H9 (cell line): ENCODE results near the gene ZBTB9. TPM values are rescaled to one million over a fixed set of nuclear protein-coding genes. Genes with fewer than 3 reads are reported as not detected.
A peak's percentile ranks its signal among the peaks of the same experiment; 100 is the strongest.

ENCODE experiments used
- DNase-seq: peaks from one replicate; pipeline ENCODE4 v3.0.0-alpha.2; 2017
- H2AFZ ChIP-seq: one replicate; pipeline ENCODE4 v1.6.1; 2013; ENCODE audit warnings: mild to moderate bottlenecking, low read length, control low read depth, moderate library complexity
- H2AK5ac ChIP-seq: 2 replicates; pipeline ENCODE4 v1.6.1; 2013; ENCODE audit warnings: low read length, control low read depth, mixed read lengths; ENCODE audit not compliant: insufficient read length
- H2BK120ac ChIP-seq: one replicate; pipeline ENCODE4 v1.6.1; 2013; ENCODE audit warnings: low read depth, mild to moderate bottlenecking, low read length, control low read depth, inconsistent platforms; ENCODE audit not compliant: poor library complexity, severe bottlenecking
- H2BK12ac ChIP-seq: 2 replicates; pipeline ENCODE4 v1.6.1; 2013; ENCODE audit warnings: low read length, control low read depth, mixed read lengths, low read depth; ENCODE audit not compliant: insufficient read length
- H2BK15ac ChIP-seq: 2 replicates; pipeline ENCODE4 v1.6.1; 2013; ENCODE audit warnings: low read depth, low read length, control low read depth
- H2BK20ac ChIP-seq: one replicate; pipeline ENCODE4 v1.6.1; 2013; ENCODE audit warnings: low read depth, mild to moderate bottlenecking, low read length, control low read depth, inconsistent platforms; ENCODE audit not compliant: poor library complexity, severe bottlenecking
- H2BK5ac ChIP-seq: 2 replicates; pipeline ENCODE4 v1.6.1; 2013; ENCODE audit warnings: low read length, control low read depth, mixed read lengths; ENCODE audit not compliant: insufficient read length
- H3K14ac ChIP-seq: 2 replicates; pipeline ENCODE4 v1.6.1; 2013; ENCODE audit warnings: low read length, control low read depth; ENCODE audit not compliant: insufficient read depth
- H3K18ac ChIP-seq: 2 replicates; pipeline ENCODE4 v1.6.1; 2013; ENCODE audit warnings: low read depth, mild to moderate bottlenecking, mixed read lengths, low read length, control low read depth; ENCODE audit not compliant: insufficient read length
- H3K23ac ChIP-seq: 2 replicates; pipeline ENCODE4 v1.6.1; 2013; ENCODE audit warnings: low read length, control low read depth, mixed read lengths, low read depth; ENCODE audit not compliant: insufficient read length
- H3K23me2 ChIP-seq: 2 replicates; pipeline ENCODE4 v1.6.1; 2013; ENCODE audit warnings: low read depth, mild to moderate bottlenecking, mixed read lengths, low read length, control low read depth; ENCODE audit not compliant: insufficient read length, poor library complexity, severe bottlenecking
- H3K27ac ChIP-seq: 2 replicates; pipeline ENCODE4 v1.5.1; 2013; ENCODE audit warnings: low read length, control low read depth, mixed read lengths, low read depth; ENCODE audit not compliant: insufficient read length
- H3K27me3 ChIP-seq: 2 replicates; pipeline ENCODE4 v1.6.1; 2013; ENCODE audit warnings: low read length, control low read depth, inconsistent platforms; ENCODE audit not compliant: insufficient read depth
- H3K4ac ChIP-seq: 2 replicates; pipeline ENCODE4 v1.6.1; 2013; ENCODE audit warnings: low read depth, mild to moderate bottlenecking, control low read depth, inconsistent platforms, low read length, moderate library complexity
- H3K4me1 ChIP-seq: 2 replicates; pipeline ENCODE4 v1.6.1; 2013; ENCODE audit warnings: low read length, control low read depth, inconsistent platforms; ENCODE audit not compliant: insufficient read depth
- H3K4me2 ChIP-seq: 2 replicates; pipeline ENCODE4 v1.6.1; 2013; ENCODE audit warnings: low read length, control low read depth, mixed read lengths; ENCODE audit not compliant: insufficient read length, insufficient read depth
- H3K56ac ChIP-seq: 2 replicates; pipeline ENCODE4 v1.6.1; 2013; ENCODE audit warnings: low read depth, mild to moderate bottlenecking, mixed read lengths, low read length, control low read depth; ENCODE audit not compliant: insufficient read length
- H3K79me1 ChIP-seq: 2 replicates; pipeline ENCODE4 v1.6.1; 2013; ENCODE audit warnings: low read depth, mild to moderate bottlenecking, moderate library complexity, low read length, control low read depth, inconsistent platforms; ENCODE audit not compliant: insufficient read depth, poor library complexity, severe bottlenecking
- H3K79me2 ChIP-seq: 2 replicates; pipeline ENCODE4 v1.6.1; 2013; ENCODE audit warnings: low read length, control low read depth, inconsistent platforms; ENCODE audit not compliant: insufficient read depth
- H3K9ac ChIP-seq: 2 replicates; pipeline ENCODE4 v1.6.1; 2013; ENCODE audit warnings: low read length, control low read depth, mixed read lengths; ENCODE audit not compliant: insufficient read length; ENCODE audit errors: extremely low read depth
- H3K9me3 ChIP-seq: one replicate; pipeline ENCODE4 v1.6.1; 2013; ENCODE audit warnings: low read depth, low read length, inconsistent platforms; ENCODE audit not compliant: control insufficient read depth
- H3T11ph ChIP-seq: one replicate; pipeline ENCODE4 v1.6.1; 2013; ENCODE audit warnings: mild to moderate bottlenecking, low read length, control low read depth, inconsistent platforms
- H4K20me1 ChIP-seq: one replicate; pipeline ENCODE4 v1.6.1; 2013; ENCODE audit not compliant: control insufficient read depth, insufficient read length, insufficient read depth
- H4K5ac ChIP-seq: 2 replicates; pipeline ENCODE4 v1.6.1; 2013; ENCODE audit warnings: low read depth, mild to moderate bottlenecking, mixed read lengths, low read length, control low read depth; ENCODE audit not compliant: insufficient read length
- H4K8ac ChIP-seq: replicated peaks from 2 replicates; pipeline ENCODE4 v1.6.1; 2013; ENCODE audit warnings: low read length, control low read depth, mixed read lengths, low read depth; ENCODE audit not compliant: insufficient read length
- H4K91ac ChIP-seq: 2 replicates; pipeline ENCODE4 v1.6.1; 2013; ENCODE audit warnings: low read depth, mild to moderate bottlenecking, moderate library complexity, mixed read lengths, low read length, control low read depth; ENCODE audit not compliant: insufficient read length
- H3K27ac Mint-ChIP-seq, 3 experiments: 2 replicates in 2 of 3; 3 replicates in 1 of 3; pipeline ENCODE4 v1.8.0; 2020 to 2021; ENCODE audit warnings: mixed read lengths in 3 of 3, mild to moderate bottlenecking in 1 of 3, moderate library complexity in 1 of 3
- H3K27me3 Mint-ChIP-seq: 2 replicates; pipeline ENCODE4 v1.8.0; 2021; ENCODE audit warnings: low read depth, mild to moderate bottlenecking, moderate library complexity, mixed read lengths
- H3K36me3 Mint-ChIP-seq, 3 experiments: 2 replicates in 2 of 3; 3 replicates in 1 of 3; pipeline ENCODE4 v1.8.0; 2020 to 2021; ENCODE audit warnings: low read depth in 3 of 3, mixed read lengths in 3 of 3; ENCODE audit not compliant: insufficient read depth in 1 of 3
- H3K4me1 Mint-ChIP-seq, 2 experiments: 2 replicates each; pipeline ENCODE4 v1.8.0; 2020; ENCODE audit warnings: mixed read lengths in 2 of 2
- H3K4me3 Mint-ChIP-seq, 2 experiments: 2 replicates in 1 of 2; 3 replicates in 1 of 2; pipeline ENCODE4 v1.8.0; 2020 to 2021; ENCODE audit warnings: mild to moderate bottlenecking in 2 of 2, mixed read lengths in 2 of 2, moderate library complexity in 1 of 2
- H3K9me3 Mint-ChIP-seq, 2 experiments: 2 replicates in 1 of 2; 3 replicates in 1 of 2; pipeline ENCODE4 v1.8.0; 2020; ENCODE audit warnings: mild to moderate bottlenecking in 2 of 2, mixed read lengths in 2 of 2, moderate library complexity in 1 of 2
- WGBS: extraction: QIAGEN DNeasy Blood & Tissue Kit; methylation state at CpG from one replicate; pipeline ENCODE4 v1.1.7; 2013; ENCODE audit warnings: missing lambda C conversion rate, low lambda C conversion rate, mixed read lengths; ENCODE audit not compliant: insufficient read length; ENCODE audit errors: extremely low coverage; 5-methylcytosine and 5-hydroxymethylcytosine counted together
- total RNA-seq: library from RNA; stranded (reverse); gene quantifications from 2 replicates; pipeline ENCODE4 v1.2.1, GENCODE V29; 2021
- TF ChIP-seq, protein P1 (sequence below): fragments of 200-600 bp; sonication (generic); conservative IDR thresholded peaks from 3 replicates; pipeline ENCODE4 v1.8.0; 2021; ENCODE audit warnings: antibody characterized with exemption, mild to moderate bottlenecking

Gene ZBTB9
- total RNA-seq, 1 experiment from 2014 or later = 53.1 TPM

DNA sequence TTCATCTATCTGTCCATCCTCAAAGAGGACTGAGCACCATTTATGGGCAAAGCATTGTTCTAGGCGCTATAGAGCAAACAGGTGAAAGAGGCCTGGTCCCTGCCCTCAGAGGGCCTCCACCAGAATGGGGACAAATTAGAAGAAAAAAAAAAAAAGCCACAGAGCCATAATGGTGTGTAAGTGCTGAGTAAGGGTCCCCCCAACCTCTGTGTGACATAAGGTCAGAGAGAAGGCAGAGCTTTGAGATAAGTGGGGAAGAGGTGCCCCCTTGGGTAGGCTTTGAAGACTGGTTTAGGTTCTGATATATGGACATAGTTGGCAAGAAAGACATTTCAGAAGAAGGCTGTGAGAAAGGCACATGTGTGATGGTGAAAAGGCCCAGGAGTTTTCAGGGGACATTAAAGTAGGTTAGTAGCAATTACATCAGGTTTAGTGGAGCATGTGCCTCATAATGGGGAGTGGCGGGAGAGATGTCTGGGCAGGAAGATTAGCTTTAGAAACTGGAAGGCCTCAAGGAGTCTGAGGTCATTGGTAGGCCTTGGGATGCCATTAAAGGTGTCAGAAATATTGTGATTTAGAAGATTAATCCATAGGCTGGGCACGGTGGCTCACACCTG lies 15.3 kb upstream of the ZBTB9 start:
- Histone ChIP-seq H4K20me1 (no peaks in the 10 kb centered on the region), H3K4ac (no peak overlapping the region), H3K79me1 (peaks cover 5% of the 10 kb centered on the region), H3K79me2 (no peaks in the 10 kb centered on the region), H3K9me3 (no peaks in the 10 kb centered on the region), H3K4me1 (no peaks in the 10 kb centered on the region), H3K23ac (no peak overlapping the region), H2AFZ (no peak overlapping the region), H3K18ac (no peak overlapping the region), H3K56ac (no peak overlapping the region), H4K5ac (no peak overlapping the region), H3T11ph (no peak overlapping the region), H3K9ac (no peak overlapping the region), H2BK12ac (no peak overlapping the region), H2BK15ac (no peak overlapping the region), H2BK5ac (no peak overlapping the region), H4K8ac (no peak overlapping the region), H3K23me2 (no peaks in the 10 kb centered on the region), H3K27me3 (no peaks in the 10 kb centered on the region), H2BK20ac (no peak overlapping the region), H4K91ac (no peak overlapping the region), H3K4me2 (no peak overlapping the region), H3K27ac (no peak overlapping the region), H2BK120ac (no peak overlapping the region), H2AK5ac (no peak overlapping the region), H3K14ac (no peak overlapping the region)
- Mint-ChIP-seq H3K9me3 (no peaks in the 10 kb centered on the region), H3K4me1 (peaks cover 9 to 11% of the 10 kb centered on the region in 2 experiments), H3K27ac (peak overlapping the region in 2 of 3 experiments; percentile 19 to 81; a peak in 2 of 7 replicates), H3K27me3 (no peaks in the 10 kb centered on the region), H3K36me3 (peaks cover 71 to 94% (median 88%) of the 10 kb centered on the region in 3 experiments), H3K4me3 (no peak overlapping the region)
- no CpG with 5 or more reads among the region's 3 CpGs for WGBS
- TF ChIP-seq, protein P1, sequence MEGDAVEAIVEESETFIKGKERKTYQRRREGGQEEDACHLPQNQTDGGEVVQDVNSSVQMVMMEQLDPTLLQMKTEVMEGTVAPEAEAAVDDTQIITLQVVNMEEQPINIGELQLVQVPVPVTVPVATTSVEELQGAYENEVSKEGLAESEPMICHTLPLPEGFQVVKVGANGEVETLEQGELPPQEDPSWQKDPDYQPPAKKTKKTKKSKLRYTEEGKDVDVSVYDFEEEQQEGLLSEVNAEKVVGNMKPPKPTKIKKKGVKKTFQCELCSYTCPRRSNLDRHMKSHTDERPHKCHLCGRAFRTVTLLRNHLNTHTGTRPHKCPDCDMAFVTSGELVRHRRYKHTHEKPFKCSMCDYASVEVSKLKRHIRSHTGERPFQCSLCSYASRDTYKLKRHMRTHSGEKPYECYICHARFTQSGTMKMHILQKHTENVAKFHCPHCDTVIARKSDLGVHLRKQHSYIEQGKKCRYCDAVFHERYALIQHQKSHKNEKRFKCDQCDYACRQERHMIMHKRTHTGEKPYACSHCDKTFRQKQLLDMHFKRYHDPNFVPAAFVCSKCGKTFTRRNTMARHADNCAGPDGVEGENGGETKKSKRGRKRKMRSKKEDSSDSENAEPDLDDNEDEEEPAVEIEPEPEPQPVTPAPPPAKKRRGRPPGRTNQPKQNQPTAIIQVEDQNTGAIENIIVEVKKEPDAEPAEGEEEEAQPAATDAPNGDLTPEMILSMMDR = no peak
- DNase-seq = no peak
